Measurements from ENCODE around the gene SLC6A16.
A peak's percentile ranks its signal among the peaks of the same experiment; 100 is the strongest.
"Not testable (repeated sequence)": the region's sequence is repeated elsewhere in the genome, so short reads cannot be mapped to it uniquely, and the experiment has no call there.

SLC6A16 gene

GRCh38 chr19:49324801-49325576 lies at the start of gene SLC6A16:
SLC6A16 (minus strand) TSS chr19:49325191; CDS start chr19:49311347, 13,844 bp downstream.
- Histone ChIP-seq H3K9me3 (ENCODE audit: low read length) (no peaks in the 10 kb centered on the region), H3K36me3 (ENCODE audit: insufficient read depth, low read length) (no peaks in the 10 kb centered on the region), H3K27me3 (ENCODE audit: control insufficient read depth in 1 of 2, insufficient read depth in 2 of 2, low read length in 2 of 2) (no peaks in the 10 kb centered on the region), H3K27ac (ENCODE audit: low read depth, low read length) (no peak within 1 kb of the TSS), H3K4me3 (ENCODE audit: low read depth in 1 of 2, low read length in 2 of 2) (no peak within 1 kb of the TSS), H3K4me1 (ENCODE audit: insufficient read depth, low read length) (no peaks in the 10 kb centered on the region), H3K9ac (ENCODE audit: low read length) (no peak within 1 kb of the TSS)

- not testable (repeated sequence) for H3K36me3 ChIP-seq (ENCODE audit: insufficient read depth, low read length); H3K27ac ChIP-seq (ENCODE audit: low read depth, low read length); H3K9me3 ChIP-seq (ENCODE audit: low read length); H3K4me3 ChIP-seq (ENCODE audit: low read depth in 1 of 2, low read length in 2 of 2); H3K9ac ChIP-seq (ENCODE audit: low read length); H3K4me1 ChIP-seq (ENCODE audit: insufficient read depth, low read length); H3K27me3 ChIP-seq (ENCODE audit: control insufficient read depth in 1 of 2, insufficient read depth in 2 of 2, low read length in 2 of 2)
These were observed 48.2 kb upstream of the SLC6A16 start for GRCh38 chr19:49373174-49373573.

- no peak overlapping the region for H3K9ac ChIP-seq (ENCODE audit: low read length)
- H3K36me3 ChIP-seq (ENCODE audit: insufficient read depth, low read length) = no peaks in the 10 kb centered on the region
- no peaks in the 10 kb centered on the region for H3K27me3 ChIP-seq (ENCODE audit: control insufficient read depth in 1 of 2, insufficient read depth in 2 of 2, low read length in 2 of 2)
- H3K4me3 ChIP-seq (ENCODE audit: low read depth in 1 of 2, low read length in 2 of 2) = no peak overlapping the region
- no peak overlapping the region for H3K27ac ChIP-seq (ENCODE audit: low read depth, low read length)
- H3K4me1 ChIP-seq (ENCODE audit: insufficient read depth, low read length) = no peaks in the 10 kb centered on the region
- no peaks in the 10 kb centered on the region for H3K9me3 ChIP-seq (ENCODE audit: low read length)
These were observed 46.2 kb upstream of the SLC6A16 start for GRCh38 chr19:49371184-49371583.

GRCh38 chr19:49368711-49369358 lies 43.8 kb upstream of the SLC6A16 start:
- no peaks in the 10 kb centered on the region for H3K27me3 ChIP-seq (ENCODE audit: control insufficient read depth in 1 of 2, insufficient read depth in 2 of 2, low read length in 2 of 2)
- no peak overlapping the region for H3K27ac ChIP-seq (ENCODE audit: low read depth, low read length)
- H3K4me3 ChIP-seq (ENCODE audit: low read depth in 1 of 2, low read length in 2 of 2) = no peak overlapping the region
- no peaks in the 10 kb centered on the region for H3K36me3 ChIP-seq (ENCODE audit: insufficient read depth, low read length)
- H3K4me1 ChIP-seq (ENCODE audit: insufficient read depth, low read length) = no peaks in the 10 kb centered on the region
- H3K9ac ChIP-seq (ENCODE audit: low read length) = no peak overlapping the region
- H3K9me3 ChIP-seq (ENCODE audit: low read length) = no peaks in the 10 kb centered on the region

GRCh38 chr19:49366110-49366509 lies 41.1 kb upstream of the SLC6A16 start:
- no peak overlapping the region for H3K4me3 ChIP-seq (ENCODE audit: low read depth in 1 of 2, low read length in 2 of 2)
- H3K9ac ChIP-seq (ENCODE audit: low read length) = no peak overlapping the region

GRCh38 chr19:49364083-49364737 lies 39.2 kb upstream of the SLC6A16 start:
- peaks cover 5% of the 10 kb centered on the region for H3K36me3 ChIP-seq (ENCODE audit: insufficient read depth, low read length)
- H3K27me3 ChIP-seq (ENCODE audit: control insufficient read depth in 1 of 2, insufficient read depth in 2 of 2, low read length in 2 of 2) = no peaks in the 10 kb centered on the region
- no peaks in the 10 kb centered on the region for H3K9me3 ChIP-seq (ENCODE audit: low read length)
- H3K9ac ChIP-seq (ENCODE audit: low read length) = no peak overlapping the region
- peak overlapping the region; percentile 66 for H3K27ac ChIP-seq (ENCODE audit: low read depth, low read length)
- H3K4me3 ChIP-seq (ENCODE audit: low read depth in 1 of 2, low read length in 2 of 2) = peak overlapping the region in 1 of 2 donors; percentile 83
- peaks cover 18% of the 10 kb centered on the region for H3K4me1 ChIP-seq (ENCODE audit: insufficient read depth, low read length)

More at GRCh38 chr19:49366110-49366509, 41.1 kb upstream of the SLC6A16 start:
- peaks cover 8% of the 10 kb centered on the region for H3K4me1 ChIP-seq (ENCODE audit: insufficient read depth, low read length)
- H3K27me3 ChIP-seq (ENCODE audit: control insufficient read depth in 1 of 2, insufficient read depth in 2 of 2, low read length in 2 of 2) = no peaks in the 10 kb centered on the region
- no peak overlapping the region for H3K27ac ChIP-seq (ENCODE audit: low read depth, low read length)
- no peaks in the 10 kb centered on the region for H3K9me3 ChIP-seq (ENCODE audit: low read length)
- no peaks in the 10 kb centered on the region for H3K36me3 ChIP-seq (ENCODE audit: insufficient read depth, low read length)

- Histone ChIP-seq H3K9ac (ENCODE audit: low read length) (peak within 1 kb of the TSS; percentile 66), H3K36me3 (ENCODE audit: insufficient read depth, low read length) (peaks cover 7% of the 10 kb centered on the region), H3K9me3 (ENCODE audit: low read length) (no peaks in the 10 kb centered on the region), H3K4me1 (ENCODE audit: insufficient read depth, low read length) (peaks cover 18% of the 10 kb centered on the region), H3K4me3 (ENCODE audit: low read depth in 1 of 2, low read length in 2 of 2) (peak within 1 kb of the TSS; percentile 11 to 83), H3K27ac (ENCODE audit: low read depth, low read length) (peak within 1 kb of the TSS; percentile 98), H3K27me3 (ENCODE audit: control insufficient read depth in 1 of 2, insufficient read depth in 2 of 2, low read length in 2 of 2) (no peaks in the 10 kb centered on the region)
These were observed 38.5 kb upstream of the SLC6A16 start, which contains the start of gene DKKL1 for GRCh38 chr19:49363268-49364082. DKKL1 (plus strand) TSS chr19:49363877; CDS start chr19:49363999, 122 bp downstream.

- peaks cover 7% of the 10 kb centered on the region for H3K36me3 ChIP-seq (ENCODE audit: insufficient read depth, low read length)
- peaks cover 18% of the 10 kb centered on the region for H3K4me1 ChIP-seq (ENCODE audit: insufficient read depth, low read length)
- no peaks in the 10 kb centered on the region for H3K27me3 ChIP-seq (ENCODE audit: control insufficient read depth in 1 of 2, insufficient read depth in 2 of 2, low read length in 2 of 2)
- H3K27ac ChIP-seq (ENCODE audit: low read depth, low read length) = peak overlapping the region; percentile 98
- peak overlapping the region; percentile 66 for H3K9ac ChIP-seq (ENCODE audit: low read length)
- H3K9me3 ChIP-seq (ENCODE audit: low read length) = no peaks in the 10 kb centered on the region
- H3K4me3 ChIP-seq (ENCODE audit: low read depth in 1 of 2, low read length in 2 of 2) = peak overlapping the region; percentile 11 to 83
These were observed 37.9 kb upstream of the SLC6A16 start for GRCh38 chr19:49362929-49363267.

- peak within 1 kb of the TSS; percentile 86 for H3K9ac ChIP-seq (ENCODE audit: low read length)
- peak within 1 kb of the TSS; percentile 83 to 96 for H3K4me3 ChIP-seq (ENCODE audit: low read depth in 1 of 2, low read length in 2 of 2)
- H3K36me3 ChIP-seq (ENCODE audit: insufficient read depth, low read length) = peaks cover 11% of the 10 kb centered on the region
- H3K27me3 ChIP-seq (ENCODE audit: control insufficient read depth in 1 of 2, insufficient read depth in 2 of 2, low read length in 2 of 2) = no peaks in the 10 kb centered on the region
- H3K9me3 ChIP-seq (ENCODE audit: low read length) = no peaks in the 10 kb centered on the region
- H3K27ac ChIP-seq (ENCODE audit: low read depth, low read length) = peak within 1 kb of the TSS; percentile 98
- H3K4me1 ChIP-seq (ENCODE audit: insufficient read depth, low read length) = peaks cover 18% of the 10 kb centered on the region
These were observed 37.3 kb upstream of the SLC6A16 start, which contains the start of gene TEAD2 for GRCh38 chr19:49362048-49362928. TEAD2 (minus strand) TSS chr19:49362416; CDS start chr19:49360075, 2,341 bp downstream.

- Histone ChIP-seq H3K27me3 (ENCODE audit: control insufficient read depth in 1 of 2, insufficient read depth in 2 of 2, low read length in 2 of 2) (no peaks in the 10 kb centered on the region), H3K9ac (ENCODE audit: low read length) (peak overlapping the region; percentile 86), H3K27ac (ENCODE audit: low read depth, low read length) (peak overlapping the region; percentile 98), H3K9me3 (ENCODE audit: low read length) (no peaks in the 10 kb centered on the region), H3K4me1 (ENCODE audit: insufficient read depth, low read length) (peaks cover 18% of the 10 kb centered on the region), H3K36me3 (ENCODE audit: insufficient read depth, low read length) (peaks cover 11% of the 10 kb centered on the region), H3K4me3 (ENCODE audit: low read depth in 1 of 2, low read length in 2 of 2) (peak overlapping the region; percentile 83 to 96)
These were observed 36.6 kb upstream of the SLC6A16 start for GRCh38 chr19:49361438-49362047.

All from muscle layer of colon (tissue), 2 donors.